NCI-H146 treated with DMSO at 0.1 percent for 48 hours (cell line): ENCODE data around the gene NIN.
"Not testable (repeated sequence)": the region's sequence is repeated elsewhere in the genome, so short reads cannot be mapped to it uniquely, and the experiment has no call there.

Experiments
- DNase-seq: peaks from one replicate; lab custom pipeline; 2025; ENCODE audit not compliant: unreplicated experiment; lab: John Stamatoyannopoulos, UW

Gene NIN

GRCh38 chr14:50821510-50822464 is 9.2 kb downstream of the NIN start:
- DNase-seq, result no peak

- DNase-seq, result no peak
Measured at GRCh38 chr14:50820786-50821509, 10.0 kb downstream of the NIN start.

DNA sequence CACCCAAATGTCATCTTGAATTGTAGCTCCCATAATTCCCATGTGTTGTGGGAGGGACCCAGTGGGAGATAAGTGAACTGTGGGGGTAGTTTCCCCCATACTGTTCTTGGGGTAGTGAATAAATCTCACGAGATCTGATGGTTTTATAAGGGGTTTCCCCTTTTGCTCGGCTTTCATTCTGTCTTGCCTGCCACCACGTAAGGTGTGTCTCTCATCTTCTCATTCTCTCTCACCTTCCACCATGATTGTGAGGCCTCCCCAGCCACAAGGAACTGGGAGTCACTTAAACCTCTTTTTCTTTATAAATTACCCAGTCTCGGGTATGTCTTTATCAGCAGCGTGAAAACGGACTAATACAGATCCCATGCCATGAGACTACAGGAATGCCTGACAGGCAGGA is 11.7 kb downstream of the NIN start:
- not testable (repeated sequence) for DNase-seq

DNA sequence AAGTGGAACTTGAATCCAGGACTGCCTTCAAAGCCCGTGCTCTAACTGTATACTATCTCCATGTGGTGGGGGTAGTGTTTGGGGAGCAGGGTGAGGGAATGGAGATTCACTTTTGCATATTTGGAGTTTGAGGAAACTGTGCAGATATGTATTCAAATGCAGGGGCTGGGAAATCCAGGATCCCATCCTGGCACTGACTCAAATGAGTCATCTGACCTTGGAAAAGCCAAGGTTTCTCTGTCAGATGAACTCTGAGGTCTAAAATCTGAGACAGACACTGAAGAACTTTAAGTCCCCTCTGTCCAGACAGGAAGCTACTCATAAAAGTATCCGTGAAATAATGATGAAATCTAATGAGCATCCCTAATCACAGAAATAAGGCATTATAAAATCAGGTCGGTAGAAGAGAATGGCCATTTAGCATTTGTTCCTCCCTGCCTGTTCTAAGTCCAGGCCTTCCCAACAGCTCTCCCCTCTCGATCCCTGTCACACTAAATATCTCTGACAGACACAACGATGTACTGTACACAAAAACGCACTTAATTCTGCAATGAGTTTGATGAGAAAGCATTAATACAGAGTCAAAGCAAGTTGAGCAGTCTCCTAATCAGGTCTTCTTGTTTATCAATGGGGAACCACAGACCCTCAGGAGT is 14.4 kb downstream of the NIN start:
- no peak for DNase-seq

DNA sequence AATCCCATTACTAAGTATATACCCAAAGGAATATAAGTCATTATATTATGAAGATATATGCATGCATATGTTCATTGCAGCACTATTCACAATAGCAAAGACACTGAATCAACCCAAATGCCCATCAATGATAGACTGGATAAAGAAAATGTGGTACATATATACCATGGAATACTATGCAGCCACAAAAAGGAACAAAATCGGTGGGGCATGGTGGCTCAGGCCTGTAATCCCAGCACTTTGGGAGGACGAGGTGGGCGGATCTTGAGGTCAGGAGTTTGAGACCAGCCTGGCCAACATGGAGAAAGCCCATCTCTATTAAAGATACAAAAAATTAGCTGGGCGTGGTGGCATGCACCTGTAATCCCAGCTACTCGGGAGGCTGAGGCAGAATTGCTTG is 15.4 kb downstream of the NIN start:
- DNase-seq, result not testable (repeated sequence)

DNA sequence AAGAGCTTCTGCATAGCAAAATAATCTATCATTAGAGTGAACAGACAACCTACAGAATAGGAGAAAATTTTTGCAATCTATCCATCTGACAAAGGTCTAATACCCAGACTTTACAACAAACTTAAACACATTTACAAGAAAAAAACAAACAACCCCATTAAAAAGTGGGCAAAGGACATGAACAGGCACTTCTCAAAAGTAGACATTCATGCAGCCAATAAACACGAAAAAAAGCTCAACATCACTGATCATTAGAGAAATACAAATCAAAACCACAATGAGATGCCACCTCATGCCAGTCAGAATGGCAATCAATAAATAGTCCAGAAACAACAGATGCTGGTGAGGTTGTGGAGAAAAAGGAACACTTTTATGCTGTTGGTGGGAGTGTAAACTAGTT is 15.9 kb downstream of the NIN start:
- DNase-seq, result not testable (repeated sequence)

- DNase-seq, result no peak
Measured at GRCh38 chr14:50814161-50814560, 16.8 kb downstream of the NIN start.

DNA sequence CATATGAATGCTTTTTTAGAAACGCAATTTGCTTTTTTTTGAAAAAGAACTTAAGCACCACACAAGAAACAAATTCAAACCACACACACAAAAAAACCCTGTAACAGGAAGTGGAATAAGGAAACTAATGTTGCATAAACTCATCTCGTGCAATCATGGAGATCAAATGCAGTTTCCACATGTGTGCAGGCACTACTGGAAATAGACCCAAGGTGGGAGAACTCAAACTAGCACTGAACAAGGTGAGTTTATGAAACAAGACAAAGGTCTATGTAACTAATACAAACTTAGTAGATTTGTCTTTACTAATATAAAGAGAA is 17.5 kb downstream of the NIN start:
- DNase-seq, result no peak

- no peak for DNase-seq
Measured at GRCh38 chr14:50812856-50813543, 18.0 kb downstream of the NIN start.

- DNase-seq, result no peak
Measured at GRCh38 chr14:50812180-50812579, 18.8 kb downstream of the NIN start.

- DNase-seq, result no peak
Measured at GRCh38 chr14:50808053-50808452, 22.9 kb downstream of the NIN start.

- no peak for DNase-seq
Measured at GRCh38 chr14:50806241-50806933, 24.6 kb downstream of the NIN start.

- no peak for DNase-seq
Measured at GRCh38 chr14:50805396-50805795, 25.6 kb downstream of the NIN start.

DNA sequence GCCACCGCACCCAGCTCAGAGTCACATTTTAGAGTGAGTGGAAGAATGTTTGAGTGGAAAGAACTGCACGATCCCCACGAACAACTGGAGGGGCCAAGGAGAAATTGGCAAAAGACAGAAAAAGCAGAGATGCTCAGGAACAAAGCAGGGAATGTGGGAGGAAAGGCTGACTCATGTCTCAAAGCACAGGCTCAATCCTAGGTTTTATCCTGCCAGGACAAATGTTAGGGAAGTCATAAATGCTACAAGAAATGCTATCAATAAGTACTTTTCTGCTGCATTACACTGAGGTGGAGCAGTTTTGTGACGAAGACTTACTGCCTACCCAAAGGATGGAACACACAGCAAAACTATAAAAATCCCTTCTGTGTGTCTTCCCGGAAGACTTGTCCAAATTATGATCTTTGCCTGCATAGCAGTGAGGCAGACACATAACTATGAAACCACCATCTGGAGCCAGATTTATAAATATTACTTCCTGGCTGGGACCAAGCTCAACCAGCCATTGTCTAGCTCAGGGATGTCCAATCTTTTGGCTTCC is 26.7 kb downstream of the NIN start:
- no peak for DNase-seq

GRCh38 chr14:50801706-50802105 is 29.3 kb downstream of the NIN start:
- no peak for DNase-seq

- no peak for DNase-seq
Measured at GRCh38 chr14:50800032-50800431, 30.9 kb downstream of the NIN start.

- DNase-seq, result no peak
Measured at GRCh38 chr14:50798048-50798421, 32.9 kb downstream of the NIN start.

- DNase-seq, result no peak
Measured at GRCh38 chr14:50797250-50798047, 33.5 kb downstream of the NIN start.

DNA sequence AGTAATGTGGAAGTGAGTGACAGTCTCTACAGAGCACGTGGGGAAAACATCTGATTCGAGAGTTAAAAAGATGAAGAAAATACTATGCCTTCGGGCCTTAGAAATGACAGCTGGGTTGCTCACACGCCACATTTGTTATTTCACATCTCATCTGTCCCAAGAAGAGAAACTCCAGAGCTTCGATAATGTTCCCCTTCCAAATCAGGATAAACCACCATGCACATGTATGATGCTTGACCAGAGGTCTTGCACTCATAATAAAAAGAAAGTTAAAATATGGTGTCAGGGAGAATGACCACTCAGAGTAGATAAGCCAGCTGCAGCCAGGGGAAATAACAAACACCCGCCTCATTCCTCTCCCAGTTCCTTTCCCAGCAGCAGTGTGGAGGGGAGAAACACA is 34.6 kb downstream of the NIN start:
- no peak for DNase-seq

DNA sequence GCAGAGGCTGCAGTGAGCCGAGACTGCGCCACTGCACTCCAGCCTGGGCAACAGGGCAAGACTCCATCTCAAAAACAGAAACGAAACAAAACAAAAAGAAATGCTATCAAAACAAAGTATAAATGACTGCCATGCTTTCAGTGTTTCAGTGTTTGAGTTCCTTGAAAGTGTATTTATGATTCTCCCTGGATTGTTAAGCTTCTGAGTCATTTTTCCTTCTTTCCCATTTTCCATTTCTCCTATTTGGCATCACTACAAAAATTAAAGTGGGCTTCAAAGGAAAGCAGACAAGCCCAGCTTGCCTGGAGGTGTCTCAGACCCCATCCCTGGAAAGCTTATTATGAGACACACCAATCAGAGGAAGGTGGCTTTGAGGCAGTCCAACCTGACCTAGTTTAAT is 35.1 kb downstream of the NIN start:
- no peak for DNase-seq
